ENCODE measurements around the gene CCDC112. TPM values are rescaled to one million over a fixed set of nuclear protein-coding genes. Genes with fewer than 3 reads are reported as not detected.

Gene CCDC112
- total and polyA plus RNA-seq, 2 of the 4 experiments (the other 2 are of a cell fraction) = 2.0 to 2.3 TPM

- DNase-seq = no peak
- Histone ChIP-seq H2AK9ac (replicated peaks; ENCODE audit: low read depth, low read length, poor library complexity) (no peak overlapping the region), H3K18ac (ENCODE audit: low read depth, low read length) (no peak overlapping the region), H2BK20ac (ENCODE audit: low read depth, low read length) (no peak overlapping the region), H2AFZ (replicated peaks; ENCODE audit: low read length, poor library complexity) (no peak overlapping the region), H3K4ac (ENCODE audit: low read depth, low read length) (no peak overlapping the region), H2BK15ac (ENCODE audit: low read depth, low read length) (no peak overlapping the region), H3K14ac (replicated peaks; ENCODE audit: low read depth, low read length) (no peak overlapping the region), H3K23ac (ENCODE audit: low read depth, low read length) (no peak overlapping the region), H3K27ac (ENCODE audit: insufficient read depth, low read length) (no peak overlapping the region), H4K91ac (ENCODE audit: insufficient read depth, low read depth, low read length) (no peak overlapping the region), H3K56ac (ENCODE audit: extremely low read depth, insufficient read depth, low read length) (no peak overlapping the region), H3K9me1 (ENCODE audit: insufficient read depth, low read length) (peaks cover 4% of the 10 kb centered on the region; the same call in 1 of the 2 replicates), H4K20me1 (ENCODE audit: insufficient read depth, low read length) (no peaks in the 10 kb centered on the region), H4K8ac (ENCODE audit: low read depth in 2 of 2, low read length in 2 of 2) (no peak overlapping the region), H3K4me2 (ENCODE audit: low read depth, low read length) (no peak overlapping the region), H2BK5ac (ENCODE audit: low read depth, low read length, poor library complexity, severe bottlenecking) (no peak overlapping the region), H2BK120ac (ENCODE audit: low read depth, low read length) (no peak overlapping the region), H3K79me1 (ENCODE audit: low read depth in 1 of 2, low read length in 2 of 2) (no peaks in the 10 kb centered on the region; a peak in 1 of 4 replicates), H4K5ac (ENCODE audit: low read depth, low read length) (no peak overlapping the region), H3K27me3 (ENCODE audit: control insufficient read depth, insufficient read depth, low read length) (no peaks in the 10 kb centered on the region), H3K4me1 (ENCODE audit: control insufficient read depth, insufficient read depth, low read length) (no peaks in the 10 kb centered on the region), H2AK5ac (ENCODE audit: low read depth, low read length) (no peak overlapping the region), H3K9me3 (ENCODE audit: control insufficient read depth, insufficient read depth, low read length) (no peaks in the 10 kb centered on the region), H3K36me3 (ENCODE audit: control insufficient read depth, insufficient read depth, low read length) (no peaks in the 10 kb centered on the region), H3K4me3 (ENCODE audit: insufficient read depth, low read depth, low read length) (no peak overlapping the region), H3K9ac (ENCODE audit: low read depth, low read length) (no peak overlapping the region)
- CTCF ChIA-PET = no interaction called here
- intact Hi-C loops (cut with micrococcal nuclease) (no loop called here), dilution Hi-C loops (cut with HindIII; ENCODE audit: low sequenced_read_pairs, unreplicated experiment) (no loop called here), in situ Hi-C loops (cut with MboI; ENCODE audit: low sequenced_read_pairs) (no loop called here)
- no peak for ATAC-seq (ENCODE audit: low read depth)
- POLR2A ChIA-PET (ENCODE audit: unreplicated experiment) = no interaction called here
- BruUV-seq (replicated peaks) = no TSS peak
- WGBS, 2 experiments (ENCODE audit: extremely low coverage in 2 of 2, insufficient read length in 1 of 2) = no CpG with 5 or more reads among the region's 3 CpGs
- TF ChIP-seq RAD21 (IDR thresholded peaks at IDR 0.05; ENCODE audit: low read length) (no peak), RFX5 (IDR thresholded peaks at IDR 0.05; ENCODE audit: low read depth, low read length) (no peak), USF2 (IDR thresholded peaks at IDR 0.05; ENCODE audit: low read depth, low read length) (no peak), MAZ (IDR thresholded peaks at IDR 0.05; ENCODE audit: borderline replicate concordance, low read depth, low read length) (no peak), CHD1 (IDR thresholded peaks at IDR 0.05; ENCODE audit: low read depth, low read length) (no peak), CTCF (conservative IDR thresholded peaks at IDR 0.05; ENCODE audit: low read depth, low read length) (no peak), BHLHE40 (IDR thresholded peaks at IDR 0.05; ENCODE audit: low read depth, low read length) (no peak), CEBPB (IDR thresholded peaks at IDR 0.05; ENCODE audit: low read depth, low read length) (no peak), MXI1 (IDR thresholded peaks at IDR 0.05; ENCODE audit: borderline replicate concordance, low read depth, low read length) (no peak), MAFK (IDR thresholded peaks at IDR 0.05; ENCODE audit: low read depth, low read length) (no peak), NFE2L2 (IDR thresholded peaks at IDR 0.05; ENCODE audit: low read depth, low read length) (no peak)
Observed at GRCh38 chr5:115338851-115339250, 42.4 kb upstream of the CCDC112 start.

All from IMR-90 (cell line).